Measurements from ENCODE around the gene MED15.
A peak's percentile ranks its signal among the peaks of the same experiment; 100 is the strongest.
"Not testable (repeated sequence)": the region's sequence is repeated elsewhere in the genome, so short reads cannot be mapped to it uniquely, and the experiment has no call there.

The MED15 gene

GRCh38 chr22:20507253-20508066 lies at the start of gene MED15:
TSS of gene MED15 (plus strand) at chr22:20507610. CDS start at chr22:20507679, 69 bp downstream.
- peak; percentile 59 for DNase-seq (ENCODE audit: low read depth)

- no peak for DNase-seq (ENCODE audit: low read depth)
Observed at GRCh38 chr22:20458530-20459151, 48.8 kb upstream of the MED15 start.

- DNase-seq (ENCODE audit: low read depth) = no peak
Observed at GRCh38 chr22:20459152-20459542, 48.3 kb upstream of the MED15 start.

- DNase-seq (ENCODE audit: low read depth) = no peak
Observed at GRCh38 chr22:20459862-20460261, 47.5 kb upstream of the MED15 start.

- DNase-seq (ENCODE audit: low read depth) = no peak
Observed at GRCh38 chr22:20463324-20464095, 43.9 kb upstream of the MED15 start.

GRCh38 chr22:20464096-20464614 lies 43.3 kb upstream of the MED15 start:
- no peak for DNase-seq (ENCODE audit: low read depth)

GRCh38 chr22:20464912-20465758 lies 42.3 kb upstream of the MED15 start:
- DNase-seq (ENCODE audit: low read depth) = no peak

GRCh38 chr22:20465759-20466077 lies 41.7 kb upstream of the MED15 start:
- DNase-seq (ENCODE audit: low read depth) = no peak

- DNase-seq (ENCODE audit: low read depth) = no peak
Observed at GRCh38 chr22:20466659-20467379, 40.6 kb upstream of the MED15 start.

- no peak for DNase-seq (ENCODE audit: low read depth)
Observed at GRCh38 chr22:20469110-20469868, 38.1 kb upstream of the MED15 start.

GRCh38 chr22:20470525-20470924 lies 36.9 kb upstream of the MED15 start:
- DNase-seq (ENCODE audit: low read depth) = not testable (repeated sequence)

- DNase-seq (ENCODE audit: low read depth) = no peak
Observed at GRCh38 chr22:20471126-20471833, 36.1 kb upstream of the MED15 start.

- no peak for DNase-seq (ENCODE audit: low read depth)
Observed at GRCh38 chr22:20472629-20473442, 34.6 kb upstream of the MED15 start.

GRCh38 chr22:20475115-20475436 lies 32.3 kb upstream of the MED15 start:
- no peak for DNase-seq (ENCODE audit: low read depth)

GRCh38 chr22:20475569-20475968 lies 31.8 kb upstream of the MED15 start:
- DNase-seq (ENCODE audit: low read depth) = not testable (repeated sequence)

- not testable (repeated sequence) for DNase-seq (ENCODE audit: low read depth)
Observed at GRCh38 chr22:20478059-20478458, 29.4 kb upstream of the MED15 start.

GRCh38 chr22:20479612-20480196 lies 27.7 kb upstream of the MED15 start:
- DNase-seq (ENCODE audit: low read depth) = no peak

- not testable (repeated sequence) for DNase-seq (ENCODE audit: low read depth)
Observed at GRCh38 chr22:20483143-20483506, 24.3 kb upstream of the MED15 start.

- no peak for DNase-seq (ENCODE audit: low read depth)
Observed at GRCh38 chr22:20483771-20484170, 23.6 kb upstream of the MED15 start.
